ENCODE measurements around the gene HSD17B14. TPM values are rescaled to one million over a fixed set of nuclear protein-coding genes. Genes with fewer than 3 reads are reported as not detected.

Gene HSD17B14
- total RNA-seq, 1 experiment from 2014 or later: not detected

GRCh38 chr19:48830088-48830487 lies 6.2 kb downstream of the HSD17B14 start:
- no peak for DNase-seq (ENCODE audit: low read depth)

GRCh38 chr19:48826606-48827020 lies 9.7 kb downstream of the HSD17B14 start:
- DNase-seq (ENCODE audit: low read depth): no peak

GRCh38 chr19:48822514-48822913 lies 13.8 kb downstream of the HSD17B14 start:
- DNase-seq (ENCODE audit: low read depth): no peak

GRCh38 chr19:48821633-48822032 lies 14.7 kb downstream of the HSD17B14 start:
- no peak for DNase-seq (ENCODE audit: low read depth)

- peak; percentile 81 for DNase-seq (ENCODE audit: low read depth)
Measured at GRCh38 chr19:48819366-48819816, 16.9 kb downstream of the HSD17B14 start.

- DNase-seq (ENCODE audit: low read depth): no peak
Measured at GRCh38 chr19:48818234-48818820, 18.0 kb downstream of the HSD17B14 start.

GRCh38 chr19:48817585-48818124 lies 18.6 kb downstream of the HSD17B14 start:
- no peak for DNase-seq (ENCODE audit: low read depth)

- peak; percentile 40 for DNase-seq (ENCODE audit: low read depth)
Measured at GRCh38 chr19:48815870-48816501, 20.3 kb downstream of the HSD17B14 start.

GRCh38 chr19:48814895-48815294 lies 21.4 kb downstream of the HSD17B14 start:
- DNase-seq (ENCODE audit: low read depth): no peak

- no peak for DNase-seq (ENCODE audit: low read depth)
Measured at GRCh38 chr19:48813123-48813913, 23.0 kb downstream of the HSD17B14 start.

- no peak for DNase-seq (ENCODE audit: low read depth)
Measured at GRCh38 chr19:48812094-48812929, 24.0 kb downstream of the HSD17B14 start.

- DNase-seq (ENCODE audit: low read depth): no peak
Measured at GRCh38 chr19:48810151-48810550, 26.1 kb downstream of the HSD17B14 start.

- DNase-seq (ENCODE audit: low read depth): no peak
Measured at GRCh38 chr19:48807590-48808308, 28.5 kb downstream of the HSD17B14 start.

GRCh38 chr19:48806818-48807589 lies 29.3 kb downstream of the HSD17B14 start:
- no peak for DNase-seq (ENCODE audit: low read depth)

GRCh38 chr19:48806518-48806817 lies 29.8 kb downstream of the HSD17B14 start:
- DNase-seq (ENCODE audit: low read depth): peak; percentile 44

- DNase-seq (ENCODE audit: low read depth): no peak
Measured at GRCh38 chr19:48805452-48805851, 30.8 kb downstream of the HSD17B14 start.

GRCh38 chr19:48804496-48804895 lies 31.8 kb downstream of the HSD17B14 start:
- DNase-seq (ENCODE audit: low read depth): no peak

- DNase-seq (ENCODE audit: low read depth): no peak
Measured at GRCh38 chr19:48802623-48803022, 33.7 kb downstream of the HSD17B14 start.

GRCh38 chr19:48799358-48800300 lies 36.7 kb downstream of the HSD17B14 start:
- DNase-seq (ENCODE audit: low read depth): no peak
